ENCODE data around the gene GLRX2. TPM values are rescaled to one million over a fixed set of nuclear protein-coding genes. Genes with fewer than 3 reads are reported as not detected.

The GLRX2 gene
- total and polyA plus RNA-seq, 7 donors = 4.2 to 23.4 (median 9.2) TPM

- Histone ChIP-seq H3K9me3 (no peaks in the 10 kb centered on the region), H3K27ac (no peak overlapping the region), H3K36me3 (no peaks in the 10 kb centered on the region), H3K27me3 (no peaks in the 10 kb centered on the region), H3K4me1 (peaks cover 0 to 16% (median 5%) of the 10 kb centered on the region in 4 donors), H3K4me3 (no peak overlapping the region)
- TF ChIP-seq POLR2AphosphoS5 (IDR thresholded peaks at IDR 0.05) = no peak
- 94 to 97% methylated on average over 1 of the region's 1 CpG for WGBS, 2 donors
- intact Hi-C loops (cut with DNase I) = loop anchor here (5.0 kb wide), 2 partner anchors 47 to 302 kb away; partner anchors contain the start of gene RGS2
- no peak for DNase-seq
Observed at GRCh38 chr1:193109619-193110018, 4.4 kb upstream of the GLRX2 start.

GRCh38 chr1:193108471-193108870 is 3.3 kb upstream of the GLRX2 start:
- intact Hi-C loops (cut with DNase I) = loop anchor here (5.0 kb wide), 2 partner anchors 46 to 301 kb away; partner anchors contain the start of gene RGS2
- TF ChIP-seq CTCF (IDR thresholded peaks at IDR 0.05) (no peak), POLR2AphosphoS5 (IDR thresholded peaks at IDR 0.05) (no peak), EP300 (IDR thresholded peaks at IDR 0.05) (no peak), POLR2A (IDR thresholded peaks at IDR 0.05) (no peak)
- Histone ChIP-seq H3K9me3 (no peaks in the 10 kb centered on the region), H3K36me3 (no peaks in the 10 kb centered on the region), H3K4me1 (peaks cover 0 to 24% (median 11%) of the 10 kb centered on the region in 4 donors), H3K4me3 (no peak overlapping the region), H3K27me3 (no peaks in the 10 kb centered on the region), H3K27ac (no peak overlapping the region)
- no peak for DNase-seq
- WGBS, 2 donors = 58 to 76% methylated on average over 3 of the region's 3 CpGs

DNA sequence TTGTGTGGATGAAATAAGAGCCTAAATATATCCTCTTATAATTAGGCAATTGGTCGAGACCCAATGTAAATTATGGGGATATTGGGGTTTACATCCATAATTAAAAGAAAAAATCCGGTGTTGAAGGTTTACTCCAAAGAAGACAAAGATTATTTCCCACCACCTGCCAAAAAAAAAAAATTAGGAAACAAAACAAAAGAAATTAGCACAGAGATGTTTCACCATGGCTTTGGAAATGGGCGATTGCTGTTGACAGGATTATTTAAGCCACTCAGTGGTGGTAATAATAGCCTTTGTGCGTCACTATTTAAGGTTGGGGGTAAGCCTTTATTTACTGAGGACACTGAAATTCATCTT is 585 bp upstream of the GLRX2 start:
- Histone ChIP-seq H3K27ac (peak overlapping the region; percentile 95 to 97 (median 96)), H3K4me3 (peak overlapping the region; percentile 74 to 96 (median 84)), H3K27me3 (no peaks in the 10 kb centered on the region), H3K9me3 (no peaks in the 10 kb centered on the region), H3K4me1 (peaks cover 0 to 25% (median 15%) of the 10 kb centered on the region in 4 donors), H3K36me3 (peaks cover 0 to under 1% (median 0%) of the 10 kb centered on the region in 4 donors)
- WGBS, 2 donors = 33 to 52% methylated on average over 4 of the region's 4 CpGs
- TF ChIP-seq EP300 (IDR thresholded peaks at IDR 0.05) (no peak), POLR2AphosphoS5 (IDR thresholded peaks at IDR 0.05) (no peak), CTCF (IDR thresholded peaks at IDR 0.05) (no peak), POLR2A (IDR thresholded peaks at IDR 0.05) (no peak)
- intact Hi-C loops (cut with DNase I) = loop anchor here (1.0 to 5.0 kb wide), 3 partner anchors 16 to 298 kb away; partner anchors contain the start of gene RGS2
- no peak for DNase-seq

GRCh38 chr1:193104502-193104906 is 710 bp downstream of the GLRX2 start:
- intact Hi-C loops (cut with DNase I) = no loop called here
- peak; percentile 75 for DNase-seq
- 0 to 1% methylated on average over 24 of the region's 24 CpGs for WGBS, 2 donors

More at GRCh38 chr1:193104502-193104906, 710 bp downstream of the GLRX2 start:
- Histone ChIP-seq H3K36me3 (peaks cover 6 to 14% (median 8%) of the 10 kb centered on the region in 4 donors), H3K4me1 (peaks cover 0 to 25% (median 15%) of the 10 kb centered on the region in 4 donors), H3K4me3 (peak overlapping the region; percentile 74 to 96 (median 84)), H3K27me3 (no peaks in the 10 kb centered on the region), H3K27ac (peak overlapping the region; percentile 95 to 97 (median 96)), H3K9me3 (no peaks in the 10 kb centered on the region)
- TF ChIP-seq CTCF (IDR thresholded peaks at IDR 0.05) (no peak), POLR2AphosphoS5 (IDR thresholded peaks at IDR 0.05) (no peak), EP300 (IDR thresholded peaks at IDR 0.05) (no peak), POLR2A (IDR thresholded peaks at IDR 0.05) (no peak)

All from sigmoid colon (tissue), 7 donors.